ENCODE results near the gene IRF1.

IRF1 gene

DNA sequence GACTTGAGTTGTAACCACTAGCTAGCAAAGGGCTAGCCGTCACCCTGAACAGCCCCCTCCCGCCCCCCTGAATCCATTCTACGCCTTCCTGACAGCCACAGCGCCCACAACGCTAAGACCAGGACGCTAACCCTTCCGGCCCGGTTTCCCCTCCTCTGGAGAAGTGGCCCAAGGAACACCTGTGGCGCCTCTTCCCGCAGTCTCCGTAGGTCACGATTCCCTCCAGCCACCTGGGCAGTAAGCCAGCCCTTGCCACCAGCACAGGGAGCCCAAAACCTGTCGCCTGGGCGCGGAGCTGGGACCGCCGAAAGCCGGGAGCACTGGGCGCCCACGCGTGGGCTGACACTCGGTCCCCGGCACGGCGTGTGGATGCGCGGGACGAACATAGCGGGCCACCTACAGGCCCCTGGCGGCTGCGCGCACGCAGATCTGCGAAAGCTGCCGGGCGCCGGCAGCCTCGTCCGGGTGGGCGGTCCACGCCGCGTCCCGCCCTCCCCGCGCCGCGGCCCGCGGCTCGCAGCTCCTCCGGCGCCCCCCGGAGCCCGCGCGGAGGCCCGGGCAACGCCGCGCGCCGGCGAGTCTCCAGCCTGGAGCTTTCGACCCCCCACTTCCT, 596 bp downstream of the IRF1 start:
- Mint-ChIP-seq H3K27ac (peak overlapping the region in 2 of 3 experiments; percentile 19 to 77), H3K27me3 (ENCODE audit: low read depth) (peaks cover 22% of the 10 kb centered on the region), H3K9me3 (no peaks in the 10 kb centered on the region), H3K36me3 (ENCODE audit: low read depth) (peaks cover 11% of the 10 kb centered on the region), H3K4me1 (peaks cover 10% of the 10 kb centered on the region), H3K4me3 (peak overlapping the region; percentile 84 to 87 (median 85))
- TF ChIP-seq, protein P1, sequence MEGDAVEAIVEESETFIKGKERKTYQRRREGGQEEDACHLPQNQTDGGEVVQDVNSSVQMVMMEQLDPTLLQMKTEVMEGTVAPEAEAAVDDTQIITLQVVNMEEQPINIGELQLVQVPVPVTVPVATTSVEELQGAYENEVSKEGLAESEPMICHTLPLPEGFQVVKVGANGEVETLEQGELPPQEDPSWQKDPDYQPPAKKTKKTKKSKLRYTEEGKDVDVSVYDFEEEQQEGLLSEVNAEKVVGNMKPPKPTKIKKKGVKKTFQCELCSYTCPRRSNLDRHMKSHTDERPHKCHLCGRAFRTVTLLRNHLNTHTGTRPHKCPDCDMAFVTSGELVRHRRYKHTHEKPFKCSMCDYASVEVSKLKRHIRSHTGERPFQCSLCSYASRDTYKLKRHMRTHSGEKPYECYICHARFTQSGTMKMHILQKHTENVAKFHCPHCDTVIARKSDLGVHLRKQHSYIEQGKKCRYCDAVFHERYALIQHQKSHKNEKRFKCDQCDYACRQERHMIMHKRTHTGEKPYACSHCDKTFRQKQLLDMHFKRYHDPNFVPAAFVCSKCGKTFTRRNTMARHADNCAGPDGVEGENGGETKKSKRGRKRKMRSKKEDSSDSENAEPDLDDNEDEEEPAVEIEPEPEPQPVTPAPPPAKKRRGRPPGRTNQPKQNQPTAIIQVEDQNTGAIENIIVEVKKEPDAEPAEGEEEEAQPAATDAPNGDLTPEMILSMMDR (IDR thresholded peaks at IDR 0.05; ENCODE audit: unreplicated experiment in 3 of 3): peak in 1 of 3 experiments; percentile 15

DNA sequence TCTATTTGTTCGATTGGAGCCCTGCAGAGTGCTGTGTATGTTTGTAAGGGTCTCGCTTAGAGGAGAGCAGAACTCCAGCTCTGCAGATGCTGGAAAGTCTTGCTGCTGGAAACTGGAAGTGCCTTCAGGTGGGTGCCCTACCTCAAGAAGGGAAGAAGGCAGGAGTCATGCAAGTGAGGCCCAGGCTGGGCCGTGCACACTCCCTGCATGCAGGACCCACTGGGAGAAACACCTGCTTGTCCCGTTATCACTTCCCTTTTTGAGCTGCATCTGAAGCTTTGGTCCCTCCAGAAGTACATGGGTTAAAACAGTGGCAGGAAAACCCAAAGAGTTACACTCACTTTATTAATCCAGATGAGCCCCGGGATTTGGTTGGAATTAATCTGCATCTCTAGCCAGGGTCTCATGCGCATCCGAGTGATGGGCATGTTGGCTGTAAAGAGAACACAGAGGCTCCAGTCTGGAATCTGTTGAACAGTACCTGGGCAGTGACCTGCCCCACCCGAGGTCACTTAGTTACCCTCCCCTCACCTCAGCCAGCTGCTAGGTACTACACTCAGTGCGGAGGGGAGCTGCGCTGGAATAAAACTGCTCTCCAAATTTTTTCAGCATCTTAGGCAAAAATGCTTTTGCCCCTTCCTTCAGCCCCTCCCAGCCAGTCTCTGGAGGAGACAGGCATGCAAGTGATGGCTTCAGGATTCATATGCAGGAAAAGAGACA, 1.4 kb downstream of the IRF1 start:
- peaks cover 4% of the 10 kb centered on the region for H3K4me1 Mint-ChIP-seq
- TF ChIP-seq, protein P1 (IDR thresholded peaks at IDR 0.05; ENCODE audit: unreplicated experiment in 3 of 3): no peak
- peak overlapping the region; percentile 84 to 87 (median 85) for H3K4me3 Mint-ChIP-seq
- H3K27me3 Mint-ChIP-seq (ENCODE audit: low read depth): peaks cover 22% of the 10 kb centered on the region
- H3K9me3 Mint-ChIP-seq: no peaks in the 10 kb centered on the region
- H3K27ac Mint-ChIP-seq: peak overlapping the region in 2 of 3 experiments; percentile 19 to 77
- peaks cover 15% of the 10 kb centered on the region for H3K36me3 Mint-ChIP-seq (ENCODE audit: low read depth)

DNA sequence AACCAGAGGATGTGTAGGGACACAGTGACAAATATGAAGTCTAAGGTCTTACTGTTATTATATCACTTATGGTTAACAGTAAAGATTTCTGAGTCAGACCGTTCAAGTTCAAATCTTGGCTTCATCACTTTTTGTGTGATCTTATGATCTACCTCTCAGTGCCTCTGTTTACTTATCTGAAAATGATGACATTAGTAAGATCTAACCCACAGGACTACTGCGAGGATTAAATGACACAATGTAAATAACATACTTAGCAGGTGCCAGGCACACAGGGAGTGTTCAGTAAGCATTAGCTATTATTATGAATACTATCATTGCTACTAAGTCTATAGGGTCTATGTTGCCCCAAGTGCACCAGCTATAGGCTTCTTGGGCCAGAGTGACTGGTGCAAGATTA, 2.0 kb downstream of the IRF1 start:
- Mint-ChIP-seq H3K4me1 (peaks cover 4% of the 10 kb centered on the region), H3K4me3 (peak overlapping the region; percentile 84 to 87 (median 85)), H3K27me3 (ENCODE audit: low read depth) (peaks cover 22% of the 10 kb centered on the region), H3K36me3 (ENCODE audit: low read depth) (peaks cover 20% of the 10 kb centered on the region), H3K27ac (no peak overlapping the region), H3K9me3 (no peaks in the 10 kb centered on the region)
- TF ChIP-seq, protein P1 (IDR thresholded peaks at IDR 0.05; ENCODE audit: unreplicated experiment in 3 of 3): no peak

DNA sequence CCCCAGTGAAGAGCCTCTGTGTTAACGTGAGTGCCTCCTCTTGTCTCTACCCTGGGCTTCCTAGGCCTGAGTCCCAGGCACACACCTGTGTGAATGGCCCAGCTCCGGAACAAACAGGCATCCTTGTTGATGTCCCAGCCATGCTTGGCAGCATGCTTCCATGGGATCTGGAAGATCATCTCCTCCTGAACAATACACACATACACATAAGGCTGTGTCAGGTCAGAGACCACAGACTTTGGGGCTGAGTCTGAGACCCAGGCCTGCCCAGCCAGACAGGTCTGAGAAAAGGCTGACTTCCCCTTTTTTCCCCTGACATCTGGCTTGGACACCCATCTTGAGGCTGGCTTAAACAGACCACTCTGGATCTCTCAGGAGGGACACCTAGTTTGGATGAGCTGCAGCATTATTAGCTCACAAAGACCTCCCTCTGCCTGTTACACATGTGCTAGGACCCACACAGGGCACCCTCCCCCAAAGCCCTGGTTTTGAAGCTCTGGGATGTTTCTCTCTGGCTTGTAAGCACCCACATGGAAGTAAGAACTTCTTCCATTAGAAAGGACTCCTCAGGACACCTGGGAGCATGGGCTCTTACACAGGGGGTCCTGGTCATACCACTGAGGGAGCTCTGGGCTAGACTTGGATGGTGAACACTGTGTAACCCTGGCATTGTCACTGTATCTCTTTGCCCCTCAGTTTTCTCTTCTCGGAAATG, 2.6 kb downstream of the IRF1 start:
- H3K36me3 Mint-ChIP-seq (ENCODE audit: low read depth): peaks cover 21% of the 10 kb centered on the region
- TF ChIP-seq, protein P1 (IDR thresholded peaks at IDR 0.05; ENCODE audit: unreplicated experiment in 3 of 3): no peak
- peaks cover 4% of the 10 kb centered on the region for H3K4me1 Mint-ChIP-seq
- H3K9me3 Mint-ChIP-seq: no peaks in the 10 kb centered on the region
- H3K27ac Mint-ChIP-seq: peak overlapping the region in 1 of 3 experiments; percentile 69
- peaks cover 18% of the 10 kb centered on the region for H3K27me3 Mint-ChIP-seq (ENCODE audit: low read depth)
- H3K4me3 Mint-ChIP-seq: no peak overlapping the region

DNA sequence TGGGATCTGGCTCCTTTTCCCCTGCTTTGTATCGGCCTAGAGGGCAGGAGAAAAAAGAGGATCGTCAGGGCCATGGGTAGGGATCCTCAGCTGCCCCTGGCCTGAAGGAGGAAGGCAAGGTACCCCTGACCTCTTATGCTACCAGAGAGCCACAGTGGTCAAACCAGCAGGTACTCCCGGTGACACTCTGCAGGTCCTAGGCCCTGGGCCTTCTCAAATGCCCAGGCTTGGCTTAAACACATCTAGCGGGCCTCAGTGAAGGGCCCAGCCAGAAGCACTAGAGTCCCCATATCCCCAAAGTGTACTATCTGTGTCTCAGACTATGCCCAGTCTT, 3.5 kb downstream of the IRF1 start:
- Mint-ChIP-seq H3K4me1 (peaks cover 4% of the 10 kb centered on the region), H3K4me3 (no peak overlapping the region), H3K9me3 (no peaks in the 10 kb centered on the region), H3K27ac (no peak overlapping the region), H3K36me3 (ENCODE audit: low read depth) (peaks cover 24% of the 10 kb centered on the region), H3K27me3 (ENCODE audit: low read depth) (peaks cover 13% of the 10 kb centered on the region)
- TF ChIP-seq, protein P1 (IDR thresholded peaks at IDR 0.05; ENCODE audit: unreplicated experiment in 3 of 3): no peak

Data from nephron (organoid).